CD14-positive monocyte (primary cell): ENCODE data around the gene CHFR. TPM values are rescaled to one million over a fixed set of nuclear protein-coding genes. Genes with fewer than 3 reads are reported as not detected.

ENCODE experiments used
- DNase-seq, 3 donors: peaks; one replicate each; pipeline ENCODE4 v3.0.0-alpha.2; 2011 to 2022
- H2AFZ ChIP-seq: 2 replicates; pipeline ENCODE4 v1.6.0; 2012; ENCODE audit warnings: mild to moderate bottlenecking, low read depth, low read length, inconsistent platforms; ENCODE audit not compliant: insufficient read depth, poor library complexity, severe bottlenecking
- H3K27ac ChIP-seq, 2 donors: 1 replicate in 1 of 2; 2 replicates in 1 of 2; pipeline ENCODE4 v1.5.1; 2012 to 2013; ENCODE audit warnings: low read length in 2 of 2, control low read depth in 1 of 2, inconsistent platforms in 1 of 2, low read depth in 1 of 2, mild to moderate bottlenecking in 1 of 2
- H3K27me3 ChIP-seq, 2 donors: one replicate each; pipeline versions ENCODE4 v1.6.0 to v1.6.1; 2011 to 2013; ENCODE audit warnings: low read length in 2 of 2; ENCODE audit not compliant: control insufficient read depth in 2 of 2, insufficient read depth in 2 of 2
- H3K36me3 ChIP-seq, 2 donors: replicated peaks in 1 of 2; 1 replicate in 1 of 2; 2 replicates in 1 of 2; pipeline versions ENCODE4 v1.5.1 to v1.6.1; 2012 to 2013; ENCODE audit warnings: low read length in 2 of 2, control low read depth in 1 of 2, inconsistent platforms in 1 of 2, mild to moderate bottlenecking in 1 of 2; ENCODE audit not compliant: insufficient read depth in 2 of 2, control insufficient read depth in 1 of 2
- H3K4me1 ChIP-seq, 2 donors: 1 replicate in 1 of 2; 2 replicates in 1 of 2; pipeline versions ENCODE4 v1.5.1 to v1.6.1; 2012 to 2013; ENCODE audit warnings: low read length in 2 of 2, control low read depth in 1 of 2, inconsistent platforms in 1 of 2, mild to moderate bottlenecking in 1 of 2, moderate library complexity in 1 of 2; ENCODE audit not compliant: insufficient read depth in 2 of 2, control insufficient read depth in 1 of 2
- H3K4me2 ChIP-seq: replicated peaks from 2 replicates; pipeline ENCODE3; 2012; ENCODE audit warnings: low read length, moderate library complexity, mild to moderate bottlenecking; ENCODE audit not compliant: poor library complexity, severe bottlenecking; ENCODE audit errors: extremely low read depth
- H3K4me3 ChIP-seq, 3 experiments: fragments of 200-600 bp in 1 of 3; sonication (generic) in 1 of 3; replicated peaks in 1 of 3; 1 replicate in 2 of 3; 2 replicates in 1 of 3; pipeline ENCODE4 v1.5.1; 2011 to 2013; ENCODE audit warnings: low read length in 3 of 3, mild to moderate bottlenecking in 3 of 3, control low read depth in 2 of 3, low read depth in 2 of 3, inconsistent platforms in 1 of 3, moderate library complexity in 1 of 3
- H3K79me2 ChIP-seq: 2 replicates; pipeline ENCODE4 v1.6.0; 2012; ENCODE audit warnings: mild to moderate bottlenecking, control low read depth, inconsistent platforms, low read length, moderate library complexity; ENCODE audit not compliant: insufficient read depth
- H3K9ac ChIP-seq: 2 replicates; pipeline ENCODE4 v1.6.0; 2017; ENCODE audit warnings: low read length, mild to moderate bottlenecking; ENCODE audit not compliant: insufficient read depth, poor library complexity, severe bottlenecking
- H3K9me3 ChIP-seq, 2 donors: replicated peaks in 1 of 2; 1 replicate in 1 of 2; 2 replicates in 1 of 2; pipeline versions ENCODE4 v1.5.1 to v1.6.1; 2012 to 2013; ENCODE audit warnings: low read length in 2 of 2, control low read depth in 1 of 2; ENCODE audit not compliant: control insufficient read depth in 1 of 2, insufficient read depth in 1 of 2
- H4K20me1 ChIP-seq: 2 replicates; pipeline ENCODE4 v1.6.0; 2012; ENCODE audit warnings: mild to moderate bottlenecking, low read length, control low read depth, moderate library complexity; ENCODE audit not compliant: insufficient read depth
- H3K27ac Mint-ChIP-seq, 7 donors: one replicate each; pipeline ENCODE4 v1.8.0; 2020; ENCODE audit warnings: mild to moderate bottlenecking in 7 of 7, mixed read lengths in 7 of 7, moderate library complexity in 6 of 7, inconsistent platforms in 2 of 7
- H3K27me3 Mint-ChIP-seq, 3 donors: one replicate each; pipeline ENCODE4 v1.8.0; 2021 to 2022; ENCODE audit warnings: low read depth in 3 of 3, mild to moderate bottlenecking in 3 of 3, mixed read lengths in 3 of 3, moderate library complexity in 3 of 3, inconsistent platforms in 1 of 3
- H3K36me3 Mint-ChIP-seq, 2 donors: one replicate each; pipeline ENCODE4 v1.8.0; 2020; ENCODE audit warnings: mixed read lengths in 2 of 2, inconsistent platforms in 1 of 2, mild to moderate bottlenecking in 1 of 2
- H3K4me1 Mint-ChIP-seq: one replicate; pipeline ENCODE4 v1.8.0; 2020; ENCODE audit warnings: mild to moderate bottlenecking, mixed read lengths
- H3K4me3 Mint-ChIP-seq, 2 donors: one replicate each; pipeline ENCODE4 v1.8.0; 2020; ENCODE audit warnings: mild to moderate bottlenecking in 2 of 2, mixed read lengths in 2 of 2, moderate library complexity in 1 of 2
- H3K9me3 Mint-ChIP-seq, 7 donors: one replicate each; pipeline ENCODE4 v1.8.0; 2020 to 2022; ENCODE audit warnings: mixed read lengths in 7 of 7, mild to moderate bottlenecking in 6 of 7, moderate library complexity in 6 of 7, inconsistent platforms in 2 of 7
- WGBS: methylation state at CpG from one replicate; pipeline ENCODE4 v1.1.5; 2013; ENCODE audit warnings: missing lambda C conversion rate; ENCODE audit not compliant: insufficient coverage; 5-methylcytosine and 5-hydroxymethylcytosine counted together
- intact Hi-C, 2 donors: fragments of 100-400 bp; cut with micrococcal nuclease; formaldehyde crosslinking; loops; one replicate each; pipeline versions ENCODE4 v1.15.0 to v1.15.1; 2023
- polyA plus RNA-seq, 3 donors: library from polyadenylated mRNA; depleted of rRNA in 1 of 3; unstranded in 2 of 3; stranded (reverse) in 1 of 3; fragments of 300-500 nt in 2 of 3; fragments of >200 nt in 1 of 3; fragmentation: Illumina TruSeq in 2 of 3; gene quantifications; 1 replicate in 2 of 3; 2 replicates in 1 of 3; pipeline ENCODE4 v1.2.3, GENCODE V29; 2012 to 2021
- TF ChIP-seq, protein P1 (sequence below): fragments of 200-600 bp; IDR thresholded peaks from one replicate; pipeline ENCODE4 v1.8.0; 2022; ENCODE audit warnings: antibody characterized with exemption, mild to moderate bottlenecking

Gene CHFR
- polyA plus RNA-seq, 3 donors, result 28.0 to 76.3 (median 39.3) TPM

DNA sequence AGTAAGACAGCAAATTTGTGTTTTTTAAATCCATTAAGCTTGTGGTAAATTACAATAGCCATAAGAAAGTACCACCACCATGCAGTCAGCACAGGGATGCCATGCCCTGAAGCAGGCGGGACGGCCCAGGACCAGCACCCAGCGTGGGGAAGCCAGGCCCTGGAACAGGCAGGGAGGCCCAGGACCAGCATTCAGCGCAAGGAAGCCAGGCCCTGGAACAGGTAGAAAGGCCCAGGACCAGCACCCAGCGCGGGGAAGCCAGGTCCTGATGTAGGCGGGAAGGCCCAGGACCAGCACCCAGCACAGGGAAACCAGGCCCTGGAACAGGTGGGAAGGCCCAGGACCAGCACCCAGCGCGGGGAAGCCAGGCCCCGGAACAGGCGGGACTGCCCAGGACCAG lies 13.2 kb downstream of the CHFR start:
- no peak overlapping the region for H3K27ac ChIP-seq

DNA sequence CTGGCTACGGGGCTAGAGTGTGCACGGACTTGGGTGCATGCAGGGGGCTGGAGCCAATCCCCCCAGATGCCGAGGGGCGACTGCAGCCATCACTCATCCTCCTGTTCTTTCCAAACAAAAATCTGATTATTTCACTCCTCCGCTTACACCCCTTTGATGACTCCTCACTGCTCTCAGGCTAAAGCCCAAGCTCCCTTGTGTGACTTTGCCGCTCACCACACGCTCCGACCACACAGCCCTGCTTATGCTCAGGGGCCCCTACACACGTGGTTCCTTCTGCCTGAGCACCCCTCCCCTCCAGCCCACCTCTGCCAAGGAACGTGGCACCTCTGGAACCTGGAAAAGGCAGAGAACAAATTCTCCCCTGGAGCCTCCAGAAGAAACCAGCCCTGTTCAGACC lies 13.7 kb downstream of the CHFR start:
- 96% methylated on average over 10 of the region's 10 CpGs for WGBS
- H2AFZ ChIP-seq, result no peak overlapping the region
- Mint-ChIP-seq H3K27me3 (peaks cover 0 to 2% (median 0%) of the 10 kb centered on the region in 3 donors), H3K36me3 (peaks cover 73 to 91% of the 10 kb centered on the region in 2 donors), H3K4me1 (no peaks in the 10 kb centered on the region), H3K27ac (peak overlapping the region in 1 of 7 donors; percentile 0), H3K4me3 (no peak overlapping the region), H3K9me3 (peaks cover 19 to 36% (median 26%) of the 10 kb centered on the region in 7 donors)
- TF ChIP-seq, protein P1, sequence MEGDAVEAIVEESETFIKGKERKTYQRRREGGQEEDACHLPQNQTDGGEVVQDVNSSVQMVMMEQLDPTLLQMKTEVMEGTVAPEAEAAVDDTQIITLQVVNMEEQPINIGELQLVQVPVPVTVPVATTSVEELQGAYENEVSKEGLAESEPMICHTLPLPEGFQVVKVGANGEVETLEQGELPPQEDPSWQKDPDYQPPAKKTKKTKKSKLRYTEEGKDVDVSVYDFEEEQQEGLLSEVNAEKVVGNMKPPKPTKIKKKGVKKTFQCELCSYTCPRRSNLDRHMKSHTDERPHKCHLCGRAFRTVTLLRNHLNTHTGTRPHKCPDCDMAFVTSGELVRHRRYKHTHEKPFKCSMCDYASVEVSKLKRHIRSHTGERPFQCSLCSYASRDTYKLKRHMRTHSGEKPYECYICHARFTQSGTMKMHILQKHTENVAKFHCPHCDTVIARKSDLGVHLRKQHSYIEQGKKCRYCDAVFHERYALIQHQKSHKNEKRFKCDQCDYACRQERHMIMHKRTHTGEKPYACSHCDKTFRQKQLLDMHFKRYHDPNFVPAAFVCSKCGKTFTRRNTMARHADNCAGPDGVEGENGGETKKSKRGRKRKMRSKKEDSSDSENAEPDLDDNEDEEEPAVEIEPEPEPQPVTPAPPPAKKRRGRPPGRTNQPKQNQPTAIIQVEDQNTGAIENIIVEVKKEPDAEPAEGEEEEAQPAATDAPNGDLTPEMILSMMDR, result no peak
- peaks cover 39% of the 10 kb centered on the region for H4K20me1 ChIP-seq
- no peak overlapping the region for H3K9ac ChIP-seq
- H3K27ac ChIP-seq, result no peak overlapping the region
- peaks cover 20% of the 10 kb centered on the region for H3K79me2 ChIP-seq
- H3K4me2 ChIP-seq, result no peak overlapping the region
- peaks cover 86 to 98% of the 10 kb centered on the region in 2 donors for H3K36me3 ChIP-seq
- H3K27me3 ChIP-seq, result no peaks in the 10 kb centered on the region
- intact Hi-C loops, result no loop called here
- H3K4me3 ChIP-seq, result no peak overlapping the region
- H3K9me3 ChIP-seq, result peaks cover 28 to 34% of the 10 kb centered on the region in 2 donors
- DNase-seq, result no peak
- H3K4me1 ChIP-seq, result no peaks in the 10 kb centered on the region

More for the DNA sequence above, 13.2 kb downstream of the CHFR start:
- peaks cover 27 to 32% of the 10 kb centered on the region in 2 donors for H3K9me3 ChIP-seq
- H3K9ac ChIP-seq, result no peak overlapping the region
- peaks cover 0 to 2% (median 0%) of the 10 kb centered on the region in 3 donors for H3K27me3 Mint-ChIP-seq
- peaks cover 72 to 91% of the 10 kb centered on the region in 2 donors for H3K36me3 Mint-ChIP-seq
- peaks cover 86 to 99% of the 10 kb centered on the region in 2 donors for H3K36me3 ChIP-seq
- no peak overlapping the region for H2AFZ ChIP-seq
- H3K27ac Mint-ChIP-seq, result peak overlapping the region in 1 of 7 donors; percentile 0
- no peak overlapping the region for H3K4me2 ChIP-seq
- WGBS, result over 99% methylated on average over 10 of the region's 11 CpGs
- H3K79me2 ChIP-seq, result peaks cover 24% of the 10 kb centered on the region
- H3K4me3 ChIP-seq, result no peak overlapping the region
- H3K9me3 Mint-ChIP-seq, result peaks cover 18 to 35% (median 24%) of the 10 kb centered on the region in 7 donors
- intact Hi-C loops, result no loop called here
- H3K4me1 ChIP-seq, result no peaks in the 10 kb centered on the region
- no peaks in the 10 kb centered on the region for H3K27me3 ChIP-seq
- TF ChIP-seq, protein P1, result no peak
- peaks cover 44% of the 10 kb centered on the region for H4K20me1 ChIP-seq
- H3K4me3 Mint-ChIP-seq, result no peak overlapping the region
- H3K4me1 Mint-ChIP-seq, result no peaks in the 10 kb centered on the region
- no peak for DNase-seq
